Fibroblast of villous mesenchyme (primary cell): Measurements from ENCODE around the gene NLRP10. TPM values are rescaled to one million over a fixed set of nuclear protein-coding genes. Genes with fewer than 3 reads are reported as not detected.

Experiments used
- DNase-seq: peaks from one replicate; pipeline ENCODE4 v3.0.0-alpha.2; 2010; ENCODE audit warnings: low read depth
- H3K4me3 ChIP-seq: 2 replicates; pipeline ENCODE4 v1.5.1; 2011; ENCODE audit warnings: low read depth, mild to moderate bottlenecking, low read length
- CTCF ChIP-seq: IDR thresholded peaks from 2 replicates; pipeline ENCODE4 v1.5.1; 2012; ENCODE audit warnings: low read depth, mild to moderate bottlenecking, low read length; ENCODE audit not compliant: insufficient read depth
- small RNA-seq: library from RNA; depleted of rRNA; stranded (forward); fragments of <200 nt; gene quantifications from one replicate; pipeline ENCODE3, GENCODE V24; 2012
- total RNA-seq: library from RNA; depleted of rRNA; stranded (reverse); fragments of >200 nt; gene quantifications from 2 replicates; pipeline ENCODE4 v1.2.3, GENCODE V29; 2012

Gene NLRP10
- total RNA-seq, 1 donor: 9.1 TPM

- H3K4me3 ChIP-seq: no peak overlapping the region
- DNase-seq: no peak
- TF ChIP-seq CTCF: no peak
Observed at GRCh38 chr11:7936615-7937014, 28.6 kb downstream of the NLRP10 start.

GRCh38 chr11:7931168-7931567 is 34.1 kb downstream of the NLRP10 start, which contains the start of gene OR10A6:
Gene OR10A6, minus strand, starts transcription at chr11:7931268. Its CDS starts 2,606 bp downstream, at chr11:7928662.
- TF ChIP-seq CTCF: no peak
- DNase-seq: no peak
- H3K4me3 ChIP-seq: no peak within 1 kb of the TSS

- no peak overlapping the region for H3K4me3 ChIP-seq
- DNase-seq: peak; percentile 28
- no peak for TF ChIP-seq CTCF
Observed at GRCh38 chr11:7927635-7928034, 37.6 kb downstream of the NLRP10 start.

- no peak for TF ChIP-seq CTCF
- H3K4me3 ChIP-seq: no peak overlapping the region
- no peak for DNase-seq
Observed at GRCh38 chr11:7924536-7924935, 40.7 kb downstream of the NLRP10 start.

- H3K4me3 ChIP-seq: no peak overlapping the region
- DNase-seq: no peak
- TF ChIP-seq CTCF: no peak
Observed at GRCh38 chr11:7918141-7918540, 47.1 kb downstream of the NLRP10 start.

Small RNA genes within 50 kb of the gene (small RNA-seq; reads per million reads assigned to genes)
- gene COX6CP5: not detected

Other genes starting within 250 kb of the NLRP10 start
- under 0.01 TPM in 1 of 2 replicates, not detected in the other for gene OR5P2, start 168.5 kb downstream of the NLRP10 start, total RNA-seq
- gene OR5P3, start 134.6 kb downstream of the NLRP10 start, total RNA-seq: 0.32 TPM in 1 of 2 replicates, not detected in the other
- under 0.01 TPM in 1 of 2 replicates, not detected in the other for gene OR10A6, start 34.2 kb downstream of the NLRP10 start, total RNA-seq
- gene OR10A3, start 23.7 kb downstream of the NLRP10 start, total RNA-seq: under 0.01 TPM in 1 of 2 replicates, not detected in the other
- 182 and 216 TPM in 2 replicates for gene EIF3F, start 21.9 kb upstream of the NLRP10 start, total RNA-seq
- 1.9 and 5.2 TPM in 2 replicates for gene TUB, start 115.8 kb upstream of the NLRP10 start, total RNA-seq
- under 0.01 TPM in 1 of 2 replicates, not detected in the other for gene RIC3, start 203.6 kb upstream of the NLRP10 start, total RNA-seq